ENCODE data around the gene CTDSPL.

CTDSPL gene

DNA sequence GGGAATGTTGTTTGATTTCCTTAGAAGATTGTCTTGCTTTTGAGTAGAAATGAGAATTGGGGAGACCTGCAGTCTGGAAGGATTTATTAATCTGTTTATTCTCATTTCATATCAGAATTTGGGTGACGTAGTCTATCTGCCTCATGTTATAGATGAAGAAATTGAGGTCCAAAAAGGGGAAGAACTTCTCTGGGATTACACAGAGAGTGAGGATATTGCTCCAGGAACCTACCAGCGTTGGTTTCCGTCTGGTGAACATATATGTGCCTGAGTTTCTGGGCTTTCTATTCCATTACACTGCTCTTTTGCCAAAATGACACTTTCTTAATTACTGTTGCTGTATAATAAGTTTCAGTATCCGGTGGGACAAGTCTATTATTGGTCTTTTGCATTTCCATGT is 51.8 kb downstream of the CTDSPL start:
- DNase-seq (ENCODE audit: low spot score) = no peak

DNA sequence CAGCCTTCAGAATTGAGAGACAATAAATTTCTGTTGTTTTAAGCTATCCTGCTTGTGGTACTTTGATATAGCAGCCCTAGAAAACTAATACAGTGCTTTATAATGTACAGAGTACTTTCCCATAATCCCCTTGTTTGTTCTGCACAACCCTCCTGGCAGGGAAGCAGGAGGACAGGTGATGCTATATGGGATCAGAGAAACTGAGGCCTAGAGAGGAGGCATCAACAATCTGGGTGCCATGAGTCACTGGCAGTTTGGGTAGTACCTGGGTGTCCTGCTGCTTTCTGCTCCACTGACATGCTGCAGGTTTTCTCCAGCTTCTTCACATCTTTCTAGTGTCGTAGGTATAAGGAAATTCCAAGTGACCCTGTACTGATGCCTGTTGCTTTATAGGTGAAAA is 55.0 kb downstream of the CTDSPL start:
- no peak for DNase-seq (ENCODE audit: low spot score)

DNA sequence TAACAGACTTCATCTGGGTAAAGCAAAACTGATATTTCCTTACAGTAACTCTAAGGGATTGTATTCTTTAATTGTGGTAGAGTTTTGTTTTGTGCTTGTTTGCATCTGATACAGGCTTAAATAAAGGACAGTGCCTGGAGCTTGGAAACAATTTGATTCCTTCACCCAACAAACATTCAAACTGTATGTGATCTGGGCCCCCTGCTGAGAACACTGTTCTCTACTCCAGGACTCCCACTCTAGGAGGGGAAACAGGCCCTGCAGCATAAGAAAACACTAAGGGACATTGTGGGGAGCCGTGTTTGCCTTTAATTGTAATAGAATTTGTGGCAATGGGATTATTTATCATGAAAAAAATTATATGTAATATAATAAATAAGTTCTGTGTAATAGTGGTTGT is 56.9 kb downstream of the CTDSPL start:
- DNase-seq (ENCODE audit: low spot score) = no peak

DNA sequence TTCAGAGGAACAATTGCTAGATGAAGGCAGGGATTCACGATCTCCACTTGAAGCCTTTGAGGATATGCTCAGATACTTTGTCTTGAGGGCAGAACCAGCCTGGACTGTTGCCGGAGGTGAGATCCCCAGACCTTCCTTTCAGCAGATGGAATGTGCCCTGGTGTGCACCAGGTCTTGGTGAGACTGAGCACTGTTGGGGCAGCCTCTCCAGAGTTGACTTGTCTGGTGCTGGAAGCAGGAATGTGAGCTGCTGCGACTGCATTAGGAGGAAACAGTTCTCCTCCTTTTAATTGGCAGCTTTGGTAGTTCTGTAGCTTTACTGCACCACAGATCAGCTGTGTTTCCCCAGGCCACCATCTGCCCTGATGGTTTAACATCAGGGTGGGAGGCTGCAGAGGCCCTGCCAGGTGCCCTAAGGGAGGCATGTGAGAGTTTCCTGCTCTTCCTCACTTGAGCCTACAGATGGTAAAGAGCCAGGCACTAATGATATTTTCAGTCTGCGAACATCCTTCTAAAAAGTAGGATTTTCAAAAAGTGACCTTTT is 58.5 kb downstream of the CTDSPL start:
- no peak for DNase-seq (ENCODE audit: low spot score)

DNA sequence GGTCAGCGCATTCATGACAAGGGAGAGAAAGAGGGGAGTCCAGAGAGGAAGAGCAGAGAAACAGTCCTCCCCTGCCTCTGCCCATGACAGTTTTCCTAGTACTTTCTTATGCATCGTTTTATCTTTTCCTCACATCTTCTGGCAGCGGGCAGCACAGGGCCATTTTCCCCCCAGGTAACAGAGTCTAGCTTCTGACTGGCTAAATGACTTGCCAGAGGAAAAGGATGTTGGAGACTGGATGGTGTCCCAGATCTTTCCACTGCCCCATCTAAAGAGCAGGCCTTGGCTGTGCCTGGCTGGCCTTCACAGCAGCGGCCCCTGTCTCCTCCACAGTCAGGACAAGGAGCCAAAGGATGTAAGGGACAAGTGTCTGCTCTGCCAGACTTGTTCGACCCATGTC is 59.3 kb downstream of the CTDSPL start:
- DNase-seq (ENCODE audit: low spot score) = no peak

DNA sequence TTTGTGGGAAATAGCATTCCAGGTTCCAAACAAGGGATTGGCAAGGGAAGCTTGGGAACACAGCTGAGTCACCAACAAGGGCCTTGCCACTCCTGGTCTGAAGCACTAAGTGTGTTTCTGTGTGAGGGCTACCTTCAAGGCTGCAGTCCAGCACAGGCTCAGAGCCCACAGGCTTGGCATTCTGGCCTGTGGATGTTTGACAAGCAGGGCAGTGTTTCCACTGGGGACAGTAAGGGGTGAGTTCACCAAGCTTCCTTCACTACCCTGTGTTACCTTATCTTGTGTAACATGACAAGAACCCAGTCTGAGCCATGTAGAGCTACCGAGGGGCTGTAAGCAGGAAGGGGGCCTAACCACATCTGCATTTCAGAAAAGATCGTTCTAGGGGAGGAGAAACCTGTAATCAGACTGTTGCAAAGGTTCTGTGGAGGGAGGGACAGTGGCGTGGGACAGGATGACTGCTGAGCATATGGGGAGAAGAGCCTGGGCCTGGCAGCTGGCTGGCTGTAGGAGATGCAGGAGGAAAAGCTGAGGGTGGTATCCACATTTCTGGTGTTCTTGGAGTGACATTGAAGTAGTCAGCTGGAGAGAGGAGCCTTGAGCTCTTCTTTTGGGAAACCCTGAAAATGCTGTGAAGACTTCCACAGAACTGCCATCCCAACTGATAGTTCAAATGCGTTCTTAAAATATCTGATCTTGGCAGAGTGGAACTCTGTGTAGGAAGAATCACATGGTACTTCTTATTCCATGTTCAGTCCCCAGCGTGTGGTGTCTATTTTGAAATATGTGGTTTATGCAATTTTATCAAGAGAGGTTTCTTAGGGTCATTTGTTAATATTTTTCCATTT is 61.3 kb downstream of the CTDSPL start:
- peak; percentile 47 for DNase-seq (ENCODE audit: low spot score)

DNA sequence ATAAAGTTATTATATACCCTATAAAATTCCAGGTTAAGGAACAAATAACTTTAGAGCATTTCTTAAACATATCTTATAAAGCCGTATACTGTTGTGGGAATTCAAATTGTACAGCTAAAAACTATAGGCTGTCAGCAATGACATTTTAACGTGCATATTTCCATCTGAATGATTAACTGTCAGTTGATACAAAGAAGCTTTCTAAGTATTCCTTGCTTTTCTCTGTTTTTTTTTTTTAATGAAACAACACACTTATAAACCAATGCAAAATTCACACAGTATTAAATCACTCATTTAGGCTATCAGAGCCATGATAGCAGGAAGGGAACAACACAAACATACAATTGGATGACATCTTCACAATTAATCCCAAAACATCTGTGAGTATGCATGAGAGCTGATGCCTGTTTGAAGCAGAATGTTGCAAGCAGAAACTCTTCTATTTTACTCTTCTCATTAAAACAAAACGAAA is 61.9 kb downstream of the CTDSPL start:
- DNase-seq (ENCODE audit: low spot score) = no peak

DNA sequence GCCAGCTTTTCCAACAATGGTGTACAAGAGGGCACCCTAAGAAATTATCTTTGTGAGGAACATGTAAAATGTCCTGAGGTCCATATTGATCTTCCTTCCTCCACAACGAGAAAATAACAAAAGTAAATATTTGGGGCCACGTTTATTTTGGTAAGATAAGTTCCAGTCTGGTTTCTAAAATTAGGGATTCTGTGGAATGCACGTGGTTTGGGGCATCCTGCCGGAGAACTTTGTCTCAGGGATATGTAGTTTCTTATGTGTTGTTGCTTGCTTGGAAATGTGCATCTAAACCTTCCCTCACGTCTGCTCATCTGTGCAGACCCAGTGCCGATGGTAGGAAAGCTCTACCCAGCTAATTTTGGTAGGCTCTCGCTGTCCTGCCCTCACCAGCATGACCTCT is 62.8 kb downstream of the CTDSPL start:
- DNase-seq (ENCODE audit: low spot score) = no peak

DNA sequence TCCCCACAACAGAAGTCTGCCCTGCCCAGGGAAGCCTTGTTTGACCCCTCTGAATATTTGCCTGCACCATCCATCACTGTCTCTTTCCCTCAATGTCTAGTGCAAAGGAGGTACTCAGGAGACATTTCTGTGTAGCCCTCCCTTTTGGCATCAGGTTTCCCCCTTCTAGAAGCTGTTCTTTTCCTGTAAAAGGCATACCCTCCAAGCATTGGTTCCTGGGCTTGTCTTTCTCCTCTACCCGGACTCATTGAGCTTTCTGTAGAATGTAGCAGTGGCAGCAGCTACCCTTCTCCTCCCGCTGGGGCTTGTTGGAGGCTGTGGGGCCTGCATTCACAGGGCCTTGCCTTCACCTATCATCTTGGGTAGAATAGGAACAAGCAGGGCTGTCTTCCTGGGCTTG is 63.5 kb downstream of the CTDSPL start:
- DNase-seq (ENCODE audit: low spot score) = no peak

DNA sequence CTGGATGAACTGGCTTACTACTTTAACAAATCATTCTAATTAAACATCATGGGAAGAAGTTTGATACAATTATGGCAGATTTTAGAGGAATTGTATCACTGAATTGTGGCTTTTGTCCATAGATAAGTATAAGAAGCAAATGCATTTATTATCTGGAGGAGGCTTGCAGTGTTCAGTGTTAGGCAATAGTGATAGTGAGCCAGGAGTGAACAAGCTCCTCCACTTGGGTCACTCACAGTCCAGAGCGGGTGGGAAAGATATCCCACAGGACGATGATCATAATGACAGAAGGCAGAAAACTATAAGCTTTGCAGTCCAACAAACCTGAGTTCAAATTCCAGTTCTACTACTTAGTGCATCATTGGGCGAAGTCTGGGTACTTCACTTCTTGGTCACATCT is 64.9 kb downstream of the CTDSPL start:
- DNase-seq (ENCODE audit: low spot score) = no peak

DNA sequence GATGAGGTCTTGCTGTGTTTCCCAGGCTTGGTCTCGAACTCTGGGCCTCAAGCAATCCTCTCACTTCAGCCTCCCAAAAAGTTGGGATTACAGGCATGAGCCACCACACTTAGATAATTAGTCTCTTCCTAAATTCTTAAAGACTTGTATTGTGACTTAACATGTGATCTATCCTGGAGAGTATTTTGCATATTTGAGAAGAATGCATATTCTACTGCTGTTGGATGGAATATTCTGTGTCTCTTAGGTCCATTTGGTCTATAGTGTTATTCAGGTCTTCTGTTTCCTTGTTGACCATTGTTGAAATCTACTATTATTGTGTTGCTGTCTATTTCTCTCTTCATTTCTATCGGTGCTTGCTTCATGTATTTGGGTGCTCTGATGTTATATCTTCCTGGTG is 68.8 kb downstream of the CTDSPL start:
- DNase-seq (ENCODE audit: low spot score) = no peak

DNA sequence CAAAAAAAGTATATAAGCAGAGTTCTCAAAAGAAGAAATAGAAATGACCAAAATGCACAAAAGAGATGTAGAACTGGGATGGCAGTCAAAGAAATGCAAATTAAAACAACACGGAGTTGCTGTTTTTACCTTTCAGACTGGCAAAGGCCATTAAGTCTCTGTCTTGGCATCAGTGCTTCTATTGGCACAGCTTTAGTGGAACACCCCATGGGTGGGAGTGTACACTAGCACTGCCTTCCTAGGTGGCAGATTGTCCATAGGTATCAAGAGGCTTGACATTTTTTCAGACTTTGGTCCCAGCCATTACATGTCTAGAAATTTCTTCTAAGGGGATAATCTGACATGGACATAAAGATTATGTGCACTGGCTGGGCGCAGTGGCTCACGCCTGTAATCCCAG is 70.8 kb downstream of the CTDSPL start:
- DNase-seq (ENCODE audit: low spot score) = no peak

DNA sequence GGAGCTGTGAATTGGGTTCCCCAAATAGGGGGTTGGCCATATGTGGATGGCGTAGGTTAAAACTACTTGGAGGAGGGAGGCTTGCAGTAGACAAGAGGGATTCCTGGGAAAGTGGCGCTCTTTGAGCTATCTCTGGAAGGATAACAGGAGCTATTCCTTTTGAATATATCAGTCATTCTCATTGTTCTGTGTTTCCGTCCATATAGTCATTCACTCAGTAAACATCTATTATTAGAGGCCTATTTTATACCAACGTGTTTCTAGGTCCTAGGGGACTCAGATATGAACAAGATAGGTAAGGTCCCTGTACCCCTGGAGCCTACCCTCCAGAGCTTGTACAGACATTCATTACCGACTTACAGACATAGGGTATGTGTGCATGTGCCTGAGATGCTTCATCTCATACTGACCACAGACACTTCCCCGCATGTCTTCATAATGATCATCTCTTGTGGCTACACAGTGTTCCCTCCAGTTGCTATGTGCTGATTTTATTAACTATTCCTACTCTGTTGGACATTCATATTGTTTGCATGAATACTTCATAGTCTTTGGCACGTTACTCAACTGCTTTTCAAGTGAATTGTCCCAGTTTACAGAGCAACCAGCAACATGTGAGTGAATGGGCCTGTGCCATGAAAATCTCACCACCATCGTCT is 73.1 kb downstream of the CTDSPL start:
- DNase-seq (ENCODE audit: low spot score) = no peak

DNA sequence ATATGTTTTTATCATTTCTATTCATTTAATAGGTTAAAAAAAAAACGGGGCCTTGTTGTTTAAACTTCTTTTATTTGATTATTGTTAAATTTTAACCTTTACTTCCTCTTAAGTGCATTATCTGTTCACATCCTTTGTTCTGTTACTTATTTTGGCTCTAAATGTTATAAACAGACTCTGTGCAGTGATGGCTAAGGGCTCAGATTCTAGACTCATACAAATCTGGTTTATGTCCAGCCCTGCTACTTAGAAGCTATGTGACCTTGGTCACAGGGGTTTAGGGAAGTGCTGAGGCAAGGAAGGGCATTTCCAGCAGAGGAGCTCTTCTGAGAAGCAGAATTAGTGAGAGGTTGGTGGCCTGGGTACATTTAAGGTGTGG is 73.6 kb downstream of the CTDSPL start:
- no peak for DNase-seq (ENCODE audit: low spot score)

DNA sequence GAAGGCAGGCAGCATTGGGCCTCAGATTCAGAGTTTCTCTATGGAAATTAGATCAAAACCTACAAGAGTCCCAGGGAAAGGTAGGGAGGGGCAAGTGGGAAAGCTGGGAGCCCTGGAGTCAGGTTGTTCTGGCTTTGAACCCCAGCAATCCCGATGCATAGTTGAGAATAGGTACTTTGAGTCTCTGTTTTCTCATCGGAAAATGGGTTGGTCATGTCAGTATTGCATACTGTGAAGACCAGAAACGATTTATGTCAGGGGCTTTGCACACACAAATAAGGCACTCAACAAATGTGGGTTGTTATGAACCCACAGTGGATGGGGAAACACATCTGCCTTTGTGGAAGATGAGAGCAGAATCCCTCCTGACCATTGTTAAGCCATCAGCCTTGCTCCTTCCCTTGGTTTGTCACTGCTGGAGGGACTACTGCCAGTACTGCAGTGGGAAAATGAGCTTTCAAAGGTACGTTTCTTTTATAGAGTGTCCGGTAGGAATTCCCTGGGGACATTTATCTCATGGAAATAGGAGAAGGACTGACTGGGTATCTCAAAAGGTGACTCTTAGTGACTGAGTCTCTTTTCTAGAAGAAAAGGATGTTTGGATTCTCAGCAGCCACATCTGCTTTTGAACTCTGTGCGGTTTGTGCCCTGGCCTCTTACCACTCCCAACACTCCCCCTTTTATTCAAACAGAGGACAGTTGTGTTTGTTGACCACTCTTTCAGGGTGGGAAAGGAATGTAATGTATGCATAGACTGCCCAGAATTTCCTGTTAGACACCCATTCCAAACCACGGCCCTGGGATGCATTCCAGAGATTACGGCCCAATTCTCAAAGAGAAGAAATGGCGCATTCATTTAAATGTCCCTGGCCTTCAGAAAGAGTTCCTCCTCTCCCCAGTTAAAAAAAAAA is 74.3 kb downstream of the CTDSPL start:
- peak; percentile 76 for DNase-seq (ENCODE audit: low spot score)

DNA sequence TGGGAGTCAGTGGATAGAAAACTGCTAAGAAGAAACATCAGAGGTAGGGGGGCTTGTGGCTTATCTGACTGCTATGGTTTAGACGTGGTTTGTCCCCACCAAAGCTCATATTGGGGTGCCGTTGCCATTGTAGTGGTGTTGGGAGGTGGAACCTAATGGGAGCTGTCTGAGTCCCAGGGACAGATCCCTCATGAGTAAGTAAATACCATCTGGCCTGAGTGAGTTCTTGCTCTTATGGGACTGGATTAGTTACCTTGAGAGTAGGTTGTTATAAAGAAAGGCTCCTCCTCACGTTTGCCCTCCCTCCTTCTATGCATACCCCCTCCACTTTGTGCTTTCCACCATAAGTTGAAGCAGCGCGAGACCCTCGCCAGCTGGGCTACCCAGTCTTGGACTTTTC is 75.5 kb downstream of the CTDSPL start:
- no peak for DNase-seq (ENCODE audit: low spot score)

DNA sequence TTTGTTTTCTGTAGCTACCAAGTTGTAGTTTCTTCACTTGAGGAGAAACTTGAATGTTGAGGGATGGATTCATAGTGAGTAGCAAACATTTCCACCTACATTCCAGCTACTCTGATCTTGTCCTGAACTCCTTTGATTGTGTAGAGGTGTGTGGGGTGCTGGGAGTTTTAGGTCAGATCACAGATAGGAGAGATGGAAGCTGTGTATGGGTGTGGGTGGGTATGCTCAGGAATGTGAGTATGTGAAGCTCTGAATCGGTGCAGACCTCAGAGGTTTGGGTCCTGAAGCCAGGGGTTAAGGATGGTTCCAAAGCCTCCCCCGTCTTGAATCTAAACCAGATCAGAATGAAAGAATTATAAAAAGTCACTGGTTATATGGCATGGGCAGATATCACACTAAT is 76.3 kb downstream of the CTDSPL start:
- DNase-seq (ENCODE audit: low spot score) = no peak

DNA sequence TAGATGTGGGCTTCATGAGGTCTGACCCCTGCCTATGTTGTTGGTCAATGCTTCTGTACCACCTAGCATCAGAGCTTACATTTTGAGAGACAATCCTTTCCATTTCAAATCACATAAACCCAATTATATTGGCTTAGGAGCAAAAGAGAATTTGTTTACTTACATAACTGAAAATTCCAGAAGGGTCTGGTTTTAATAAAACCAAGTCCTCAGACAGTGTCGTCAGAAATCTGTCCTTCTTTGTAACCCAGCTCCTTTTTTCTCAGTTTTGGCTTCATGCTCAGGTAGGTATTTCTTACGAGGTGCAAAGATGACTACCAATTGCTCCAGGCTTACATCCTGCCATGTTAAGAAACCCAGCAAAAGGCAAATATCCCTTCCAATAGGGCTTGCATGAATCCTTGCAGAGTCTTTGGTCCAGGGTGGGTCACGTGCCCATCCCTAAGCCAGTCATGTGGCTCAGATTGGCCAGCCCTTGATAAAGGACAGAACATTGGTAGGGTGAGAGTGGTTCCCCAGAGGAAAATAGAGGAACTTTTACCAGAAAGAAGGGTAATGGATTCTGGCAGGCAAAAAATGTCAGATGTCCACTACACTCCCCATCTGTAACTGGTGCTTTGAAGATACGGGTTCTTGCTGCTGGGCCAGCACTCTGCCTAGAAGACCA is 78.7 kb downstream of the CTDSPL start:
- no peak for DNase-seq (ENCODE audit: low spot score)

DNA sequence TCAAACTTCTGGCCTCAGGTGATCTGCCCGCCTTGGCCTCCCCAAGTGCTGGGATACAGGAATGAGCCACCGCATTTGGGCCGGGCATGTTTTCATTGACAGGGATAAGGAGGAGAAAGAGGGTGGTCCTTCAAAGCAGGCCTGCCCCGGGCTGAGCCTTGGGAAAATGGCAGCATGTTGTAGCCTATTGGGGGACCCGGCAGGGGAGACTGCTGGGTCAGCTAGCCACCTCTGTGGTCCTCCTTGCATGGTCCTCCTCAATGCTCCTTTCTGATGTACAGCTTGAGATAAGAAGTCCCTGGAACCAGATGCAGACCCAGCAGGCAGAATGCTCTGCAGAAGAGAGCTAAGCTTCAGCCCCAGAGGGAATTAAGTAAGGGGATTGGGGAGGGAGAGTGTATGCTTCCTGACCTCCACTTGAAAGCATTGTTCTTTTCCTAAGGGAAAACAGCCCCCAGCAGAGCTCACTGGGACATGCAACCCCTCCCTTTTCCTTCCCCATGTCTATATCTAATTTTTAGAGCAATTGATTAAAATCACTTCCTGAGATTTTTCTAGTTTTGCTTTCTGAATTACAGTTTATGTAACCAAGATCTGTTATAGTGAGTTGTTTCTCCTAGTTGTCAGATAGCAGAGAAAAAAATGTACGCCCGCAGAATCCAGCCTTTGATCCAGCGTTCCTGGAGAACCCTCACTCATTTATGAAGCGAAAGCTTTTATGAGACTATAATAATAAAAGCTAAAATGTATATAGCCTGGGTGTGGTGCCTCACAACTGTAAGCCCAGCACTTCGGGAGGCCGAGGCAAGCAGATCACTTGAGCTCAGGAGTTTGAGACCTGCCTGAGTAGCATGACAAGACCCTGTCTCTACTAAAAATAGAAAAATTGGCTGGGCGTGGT is 80.2 kb downstream of the CTDSPL start:
- no peak for DNase-seq (ENCODE audit: low spot score)

DNA sequence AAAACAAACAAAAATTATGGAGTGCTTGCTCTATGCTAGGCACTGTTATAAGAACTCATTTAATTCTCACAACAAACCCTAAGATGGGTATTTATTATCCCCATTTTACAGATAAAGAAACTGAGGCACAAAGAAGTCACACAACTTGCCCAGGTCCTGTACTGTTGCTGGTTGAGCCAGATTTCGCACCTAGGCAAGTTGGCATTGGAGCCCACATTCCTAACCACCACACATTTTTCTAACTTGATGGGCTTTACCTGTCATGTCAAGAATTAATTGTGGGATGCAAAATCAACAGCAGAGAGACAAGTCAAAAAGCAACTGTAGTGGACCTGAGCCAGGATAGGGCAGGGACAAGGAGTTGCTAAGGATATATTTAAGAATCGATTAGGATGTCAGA is 81.0 kb downstream of the CTDSPL start:
- DNase-seq (ENCODE audit: low spot score) = no peak

DNA sequence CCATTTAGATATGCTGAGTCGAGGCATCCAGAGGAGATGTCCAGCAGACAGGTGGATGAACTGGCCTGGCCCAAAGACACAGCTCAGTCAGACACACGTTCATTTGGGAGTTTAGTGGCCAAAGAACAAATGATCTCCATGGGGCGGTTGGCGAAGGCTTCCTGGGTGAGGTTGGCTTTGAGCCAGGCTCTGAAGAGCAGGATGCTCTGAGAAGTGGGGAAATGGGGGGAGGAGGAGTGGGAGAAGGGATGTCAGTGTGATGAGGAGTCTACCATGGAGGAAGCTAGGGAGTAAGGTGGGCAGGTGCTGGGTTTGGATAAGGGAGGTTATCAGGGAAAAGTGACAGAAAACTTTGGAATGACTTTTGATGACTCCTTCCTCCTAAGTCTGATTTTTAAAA is 81.4 kb downstream of the CTDSPL start:
- DNase-seq (ENCODE audit: low spot score) = no peak
